ENCODE measurements around the gene ZNF580.

DNA sequence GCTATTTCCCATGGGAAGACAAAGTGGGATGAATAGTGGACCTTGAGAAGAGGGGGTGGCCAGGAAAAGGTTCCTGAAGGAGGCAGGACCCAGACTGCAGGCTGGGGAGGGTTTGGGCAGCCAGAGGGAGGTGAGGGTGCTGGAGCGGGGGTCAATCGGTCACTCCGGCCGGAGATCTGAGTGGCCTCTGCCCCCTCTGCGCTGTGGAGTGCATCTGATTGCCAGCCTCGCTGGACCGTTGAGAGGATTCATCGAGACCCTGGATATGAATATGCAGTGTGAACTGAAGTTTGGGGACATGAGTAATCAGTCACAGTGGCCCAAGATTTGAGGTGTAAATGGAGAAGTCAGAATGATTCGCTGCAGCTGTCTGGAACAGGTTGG lies 5.5 kb upstream of the ZNF580 start:
- TF ChIP-seq, protein P1, sequence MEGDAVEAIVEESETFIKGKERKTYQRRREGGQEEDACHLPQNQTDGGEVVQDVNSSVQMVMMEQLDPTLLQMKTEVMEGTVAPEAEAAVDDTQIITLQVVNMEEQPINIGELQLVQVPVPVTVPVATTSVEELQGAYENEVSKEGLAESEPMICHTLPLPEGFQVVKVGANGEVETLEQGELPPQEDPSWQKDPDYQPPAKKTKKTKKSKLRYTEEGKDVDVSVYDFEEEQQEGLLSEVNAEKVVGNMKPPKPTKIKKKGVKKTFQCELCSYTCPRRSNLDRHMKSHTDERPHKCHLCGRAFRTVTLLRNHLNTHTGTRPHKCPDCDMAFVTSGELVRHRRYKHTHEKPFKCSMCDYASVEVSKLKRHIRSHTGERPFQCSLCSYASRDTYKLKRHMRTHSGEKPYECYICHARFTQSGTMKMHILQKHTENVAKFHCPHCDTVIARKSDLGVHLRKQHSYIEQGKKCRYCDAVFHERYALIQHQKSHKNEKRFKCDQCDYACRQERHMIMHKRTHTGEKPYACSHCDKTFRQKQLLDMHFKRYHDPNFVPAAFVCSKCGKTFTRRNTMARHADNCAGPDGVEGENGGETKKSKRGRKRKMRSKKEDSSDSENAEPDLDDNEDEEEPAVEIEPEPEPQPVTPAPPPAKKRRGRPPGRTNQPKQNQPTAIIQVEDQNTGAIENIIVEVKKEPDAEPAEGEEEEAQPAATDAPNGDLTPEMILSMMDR (IDR thresholded peaks at IDR 0.05) = no peak
- TF ChIP-seq ZFX (IDR thresholded peaks at IDR 0.05; ENCODE audit: borderline replicate concordance) = no peak
